Pulmonary artery endothelial cell (primary cell): ENCODE data around the gene CLIP1. TPM values are rescaled to one million over a fixed set of nuclear protein-coding genes. Genes with fewer than 3 reads are reported as not detected.
A peak's percentile ranks its signal among the peaks of the same experiment; 100 is the strongest.
"Not testable (repeated sequence)": the region's sequence is repeated elsewhere in the genome, so short reads cannot be mapped to it uniquely, and the experiment has no call there.

Source experiments
- DNase-seq: peaks from one replicate; pipeline ENCODE4 v3.0.0-alpha.2; 2011; ENCODE audit warnings: low read depth, low spot score
- total RNA-seq: library from RNA; depleted of rRNA; stranded (reverse); fragments of >200 nt; gene quantifications from 2 replicates; pipeline ENCODE4 v1.2.3, GENCODE V29; 2014

CLIP1 gene
- total RNA-seq, 1 donor from 2014 or later = 47.4 TPM

DNA sequence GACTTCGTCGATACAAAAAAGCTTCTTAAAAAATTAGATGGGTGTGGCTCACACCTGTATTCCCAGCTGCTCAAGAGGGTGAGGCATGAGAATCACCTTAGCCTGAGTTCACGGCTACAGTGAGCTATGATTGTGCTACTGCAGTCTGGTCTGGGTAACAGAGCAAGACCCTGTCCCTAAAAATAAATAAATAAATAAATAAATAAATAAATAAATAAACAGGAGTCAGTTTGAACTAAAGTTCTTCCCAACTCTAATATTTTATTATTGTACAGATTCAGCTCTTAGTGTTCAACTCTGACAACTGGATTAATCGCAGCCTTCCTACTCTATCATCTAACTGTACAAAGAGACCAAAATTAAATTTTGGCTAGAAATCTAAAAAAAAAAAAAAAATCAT, 12.7 kb upstream of the CLIP1 start:
- no peak for DNase-seq

DNA sequence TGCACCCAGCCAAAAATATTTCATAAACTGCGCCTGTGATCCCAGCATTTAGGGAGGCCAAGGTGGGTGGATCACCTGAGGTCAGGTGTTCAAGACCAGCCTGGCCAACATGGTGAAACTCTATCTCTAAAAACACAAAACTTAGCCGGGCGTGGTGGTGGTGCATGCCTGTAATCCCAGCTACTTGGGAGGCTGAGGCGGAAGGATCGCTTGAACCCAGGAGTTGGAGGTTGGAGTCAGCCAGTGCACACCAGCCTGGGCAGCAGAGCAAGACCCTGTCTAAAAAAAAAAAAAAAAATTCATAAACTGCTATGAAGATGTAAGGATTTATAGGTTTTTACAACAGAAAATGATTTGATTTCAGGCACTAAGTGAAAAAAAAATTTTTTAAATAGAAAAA, 6.6 kb upstream of the CLIP1 start:
- DNase-seq = not testable (repeated sequence)

DNA sequence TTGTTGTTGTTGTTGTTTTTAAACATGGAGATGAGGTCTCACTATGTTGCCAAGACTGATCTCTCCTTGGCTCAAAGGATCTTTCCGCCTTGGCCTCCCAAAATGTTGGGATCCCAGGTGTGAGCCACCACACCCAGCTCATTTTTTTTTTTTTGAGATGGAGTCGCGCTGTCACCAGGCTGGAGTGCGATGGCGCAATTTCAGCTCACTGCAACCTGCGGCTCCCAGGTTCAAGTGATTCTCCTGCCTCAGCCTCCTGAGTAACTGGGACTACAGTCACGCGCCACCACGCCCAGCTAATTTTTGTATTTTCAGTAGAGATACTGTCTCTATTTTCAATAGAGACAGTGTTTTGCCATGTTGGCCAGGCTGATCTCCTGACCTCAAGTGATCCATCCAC, 4.9 kb upstream of the CLIP1 start:
- no peak for DNase-seq

DNA sequence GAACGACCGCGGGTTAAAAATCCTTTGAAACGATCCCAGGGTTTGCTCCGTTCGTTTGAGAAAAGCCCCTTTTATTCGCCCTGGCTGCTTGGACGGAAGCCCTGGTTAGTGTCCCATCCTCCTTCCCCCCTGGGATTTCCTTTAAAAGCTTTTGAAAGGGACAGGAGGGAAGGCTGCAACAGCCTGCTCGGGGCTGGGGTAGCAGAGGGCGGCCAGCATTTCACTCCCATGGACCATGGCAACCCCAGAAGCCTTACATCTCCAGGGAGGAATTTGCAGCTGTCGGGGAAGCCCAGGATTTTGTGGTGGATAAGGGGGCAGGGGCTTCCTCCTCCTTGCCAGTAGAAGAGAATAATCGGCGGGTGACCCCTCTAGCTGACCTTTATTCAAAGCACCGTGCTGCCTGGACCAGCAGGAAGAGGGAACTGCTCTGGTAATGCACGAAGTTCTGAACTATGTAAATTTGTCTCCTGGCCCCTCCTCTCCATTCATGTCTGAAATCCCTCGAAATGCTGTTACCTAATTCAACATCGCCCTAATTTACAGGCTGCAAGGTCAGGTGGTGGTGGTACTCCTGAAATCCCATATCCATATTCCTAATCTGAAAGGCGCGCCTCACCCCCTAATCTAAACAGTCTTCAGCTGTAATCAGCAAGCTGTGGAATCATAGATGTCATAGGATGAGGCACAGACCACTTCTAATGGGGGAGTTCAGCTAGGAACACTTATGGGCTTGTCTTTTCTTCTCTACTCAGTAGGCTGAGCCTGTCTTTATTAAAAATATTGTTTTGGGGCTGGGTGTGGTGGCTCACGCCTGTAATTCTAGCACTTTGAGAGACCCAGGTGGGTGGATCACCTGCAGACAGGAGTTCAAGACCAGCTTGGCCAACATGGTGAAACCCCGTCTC, 1.0 kb upstream of the CLIP1 start:
- DNase-seq = peak; percentile 83

DNA sequence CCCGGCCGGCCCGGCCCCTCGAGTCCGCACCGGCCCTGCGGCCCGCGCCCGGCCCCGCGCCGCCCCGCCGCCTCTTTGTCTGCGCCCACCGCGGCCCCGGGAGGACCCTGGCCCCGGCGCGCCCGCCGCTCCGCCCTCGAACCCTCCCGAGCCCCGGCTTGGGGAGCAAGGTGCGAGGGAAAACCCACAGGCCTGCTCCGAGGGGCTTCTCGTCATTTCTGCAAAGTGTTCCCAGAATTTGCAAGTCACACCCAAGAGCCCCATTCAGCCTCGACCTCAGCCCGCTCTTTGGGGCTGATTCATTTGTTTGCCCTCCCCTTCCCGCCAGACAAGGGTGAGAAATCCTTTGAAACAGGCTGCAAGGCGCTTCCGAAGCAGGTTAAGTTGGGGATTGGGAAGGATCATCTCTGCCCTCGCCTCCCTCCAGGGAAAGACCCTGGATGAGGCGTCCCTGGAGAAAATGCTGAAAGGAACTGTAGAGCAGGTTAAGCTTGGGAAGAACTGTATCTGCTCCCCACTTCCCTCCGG, 325 bp upstream of the CLIP1 start:
- no peak for DNase-seq

DNA sequence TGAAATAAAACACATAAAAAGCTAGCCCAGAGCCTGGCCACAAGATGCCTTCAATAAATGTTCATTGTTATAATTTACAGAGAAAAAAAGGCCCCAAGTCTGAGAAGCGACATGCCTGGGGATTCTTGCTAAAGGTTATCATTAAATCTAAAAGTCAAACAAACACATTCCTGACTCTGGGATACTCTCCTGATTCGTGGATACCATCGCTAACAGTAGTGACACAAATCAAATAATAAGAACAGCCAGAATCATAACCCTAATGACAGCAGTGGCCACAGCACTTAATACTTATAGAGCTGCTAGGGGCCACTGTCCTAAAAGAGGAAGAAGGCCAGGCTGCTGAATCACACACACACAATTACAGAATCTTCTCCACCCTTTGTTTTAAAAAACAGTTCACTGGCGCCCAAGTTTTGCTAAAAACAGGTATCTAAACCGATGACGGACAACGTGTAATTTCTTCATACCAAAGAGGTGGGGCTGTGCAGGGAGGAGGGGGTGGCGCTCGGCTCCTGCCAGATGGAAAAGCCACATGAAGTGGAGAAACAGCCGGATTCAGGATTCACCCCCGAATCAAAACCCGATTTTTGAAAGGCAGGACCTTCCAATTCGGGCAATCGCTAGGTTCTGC, 1.2 kb downstream of the CLIP1 start:
- DNase-seq = no peak

DNA sequence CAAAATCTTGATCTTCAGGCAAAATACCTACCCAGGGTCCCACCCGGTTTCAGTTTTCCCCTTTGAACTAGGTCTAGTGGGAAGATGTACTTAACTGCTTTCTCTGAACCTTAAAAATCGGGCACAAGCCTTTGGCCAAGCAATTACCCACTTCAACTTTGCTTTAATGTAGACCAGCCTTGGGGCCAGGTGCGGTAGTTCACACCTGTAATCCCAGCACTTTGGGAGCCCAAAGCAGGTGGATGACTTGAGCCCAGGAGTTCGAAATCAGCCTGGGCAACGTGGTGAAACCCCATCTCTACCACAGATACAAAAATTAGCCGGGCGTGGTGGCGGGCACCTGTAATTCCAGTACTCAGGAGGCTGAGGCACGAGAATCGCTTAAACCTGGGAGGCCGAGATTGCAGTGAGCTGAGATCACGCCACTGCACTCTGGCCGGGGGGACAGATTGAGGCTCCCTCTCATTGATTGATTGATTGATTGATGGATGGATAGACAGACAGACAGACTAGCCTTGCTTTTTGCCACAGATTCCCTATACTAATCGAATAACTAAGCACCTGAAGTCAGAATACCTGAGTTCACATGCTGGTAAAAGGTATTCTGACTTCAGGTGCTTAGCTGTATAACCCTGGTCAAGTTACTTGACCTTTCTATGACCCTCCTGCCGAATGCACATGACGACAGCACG, 1.9 kb downstream of the CLIP1 start:
- DNase-seq = no peak

DNA sequence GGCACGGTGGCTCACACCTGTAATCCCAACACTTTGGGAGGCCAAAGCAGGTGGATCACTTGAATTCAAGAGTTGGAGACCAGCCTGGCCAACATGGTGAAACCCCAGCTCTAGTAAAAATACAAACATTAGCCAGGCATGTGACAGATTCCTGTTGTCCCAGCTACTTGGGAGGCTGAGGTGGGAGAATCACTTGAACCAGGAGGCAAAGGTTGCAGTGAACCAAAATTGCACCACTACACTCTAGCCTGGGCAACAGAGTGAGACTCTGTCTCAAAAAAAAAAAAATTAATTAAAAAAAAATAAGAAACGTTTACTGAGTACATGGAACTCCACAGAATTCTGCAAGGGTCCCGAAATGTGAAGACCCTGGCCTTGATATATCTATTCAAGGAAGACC, 3.4 kb downstream of the CLIP1 start:
- DNase-seq = not testable (repeated sequence)

DNA sequence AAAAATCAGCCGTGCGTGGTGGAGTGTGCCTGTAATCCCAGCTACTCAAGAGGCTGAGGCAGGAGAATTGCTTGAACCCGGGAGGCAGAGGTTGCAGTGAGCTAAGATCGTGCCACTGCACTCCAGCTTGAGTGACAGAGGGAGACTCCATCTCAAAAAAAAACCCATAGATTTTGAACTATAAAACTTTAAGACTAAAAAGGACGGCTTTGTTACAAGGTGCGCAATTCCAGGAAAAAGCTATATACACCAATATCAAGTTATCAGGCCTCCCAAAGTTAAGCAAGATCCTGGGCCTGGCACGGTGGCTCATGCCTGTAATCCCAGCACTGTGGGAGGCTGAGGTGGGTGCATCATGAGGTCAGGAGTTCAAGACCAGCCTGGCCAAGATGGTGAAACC, 6.8 kb downstream of the CLIP1 start:
- DNase-seq = not testable (repeated sequence)

DNA sequence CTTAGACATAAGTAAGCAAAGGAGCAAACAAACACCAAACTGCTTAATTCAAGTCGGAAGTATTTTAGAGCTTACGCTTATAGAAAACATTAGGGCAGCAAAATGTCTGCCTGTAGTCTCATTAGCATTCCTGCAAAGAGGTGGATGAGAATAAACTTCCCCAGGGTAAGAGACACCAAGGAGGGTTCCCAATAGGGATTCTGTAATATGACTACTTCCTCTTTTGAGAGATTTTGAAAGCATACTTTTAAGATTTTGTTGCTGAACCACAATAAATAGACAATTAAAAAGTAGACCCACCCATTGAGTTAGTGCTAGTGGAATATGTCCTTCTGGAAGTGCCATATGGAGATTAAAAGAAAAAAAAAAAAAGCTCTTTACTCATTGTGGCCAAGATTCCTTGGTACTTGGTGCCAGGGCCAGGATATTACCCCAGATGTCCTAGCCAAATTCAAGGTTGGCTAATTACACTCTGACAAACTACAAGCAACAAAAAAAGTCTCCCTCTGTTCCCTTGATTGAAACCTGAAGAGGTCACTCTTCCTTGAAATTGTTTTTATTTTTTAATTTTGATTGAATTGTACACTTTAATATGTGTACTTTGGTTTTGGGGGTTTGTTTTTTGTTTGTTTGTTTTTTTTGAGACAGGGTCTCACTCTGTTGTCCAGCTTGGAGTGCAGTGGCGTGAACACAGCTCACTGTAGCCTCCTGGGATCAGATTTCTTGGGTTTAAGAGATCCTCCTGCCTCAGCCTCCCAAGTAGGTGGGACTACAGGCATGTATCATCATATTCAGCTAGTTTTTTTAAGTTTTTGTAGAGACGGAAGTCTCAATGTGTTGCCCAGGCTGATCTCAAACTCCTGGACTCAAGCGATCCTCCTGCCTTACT, 8.7 kb downstream of the CLIP1 start:
- no peak for DNase-seq

DNA sequence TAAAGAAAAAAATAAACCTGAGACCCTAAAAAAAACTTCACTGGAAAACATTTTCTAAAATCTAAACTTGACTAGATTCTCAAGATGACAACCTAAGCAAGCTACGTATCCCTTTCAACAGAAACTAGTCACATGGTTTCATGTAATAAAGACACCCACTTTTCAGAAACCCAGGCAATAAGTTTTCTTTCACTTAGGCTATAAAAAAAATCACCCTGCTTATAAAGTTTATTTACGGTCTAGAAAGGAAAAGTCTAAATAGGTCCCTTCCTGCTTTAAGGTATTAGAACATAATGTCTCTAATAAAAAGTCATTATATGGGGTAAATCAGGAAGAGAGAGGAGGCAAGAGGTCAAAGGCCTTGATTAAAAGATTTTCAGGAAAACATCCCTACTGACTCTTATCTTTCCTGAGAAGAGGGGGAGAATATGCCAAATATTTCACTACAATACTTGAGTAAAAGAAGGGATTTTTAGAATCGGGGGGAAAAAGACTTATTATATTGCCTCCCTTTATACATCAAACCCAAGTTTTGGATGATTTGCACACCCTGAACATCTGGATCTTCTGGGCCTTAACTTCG, 9.5 kb downstream of the CLIP1 start:
- no peak for DNase-seq

DNA sequence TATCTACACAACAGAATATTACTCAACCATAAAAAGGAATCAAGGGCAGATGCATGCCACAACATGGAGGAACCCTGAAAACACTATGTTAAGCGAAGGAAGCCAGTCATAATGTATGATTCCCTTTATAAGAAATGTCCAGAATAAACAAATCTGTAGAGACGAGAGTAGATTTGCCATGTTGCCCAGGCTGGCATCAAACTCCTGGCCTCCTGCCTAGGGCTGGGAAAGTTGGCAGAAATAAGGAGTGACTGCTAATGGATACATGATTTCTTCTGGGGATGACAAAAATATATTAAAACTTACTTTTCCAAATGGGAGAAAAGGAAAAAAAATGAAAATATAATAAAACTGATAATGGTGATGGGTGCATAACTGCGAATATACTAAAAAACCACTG, 10.9 kb downstream of the CLIP1 start:
- no peak for DNase-seq

DNA sequence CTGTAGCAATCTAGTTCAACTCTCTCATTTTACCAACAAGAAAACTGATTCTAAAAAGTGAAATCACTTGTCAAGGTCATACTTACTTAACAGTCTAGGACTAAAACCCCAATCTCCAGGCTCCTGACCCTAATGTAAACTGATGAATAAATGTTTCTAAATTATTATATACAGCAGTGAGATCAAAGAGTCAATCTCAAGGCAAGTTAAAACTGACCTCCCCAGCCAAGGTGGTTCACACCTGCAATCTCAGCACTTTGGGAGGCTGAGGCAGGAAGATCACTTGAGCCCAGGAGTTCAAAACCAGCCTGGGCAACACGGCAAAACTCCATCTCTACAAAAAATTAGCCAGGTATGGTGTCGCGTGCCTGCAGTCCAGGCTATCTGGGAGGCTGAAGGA, 15.3 kb downstream of the CLIP1 start:
- no peak for DNase-seq

DNA sequence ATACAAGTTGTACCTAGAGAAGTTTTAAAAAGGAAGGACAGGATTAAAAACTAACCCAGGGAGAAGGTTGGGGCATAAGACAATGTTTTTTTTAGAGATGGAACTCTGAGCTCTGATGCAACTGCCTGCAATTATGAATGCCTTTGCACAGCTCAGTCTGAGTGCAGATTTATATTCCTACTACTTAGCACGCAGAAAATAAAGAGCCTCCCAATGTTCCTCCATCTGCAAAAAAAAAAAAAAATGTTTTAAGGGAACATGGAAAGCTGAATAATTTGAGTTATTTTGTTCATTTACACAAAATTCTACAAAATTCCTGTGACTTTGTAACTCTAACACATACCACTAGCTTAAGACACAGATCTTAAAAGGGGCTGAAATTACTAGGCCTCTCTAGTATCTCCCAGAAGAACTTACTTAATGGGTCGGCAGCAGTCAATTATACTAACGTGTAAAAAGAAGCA, 15.7 kb downstream of the CLIP1 start:
- DNase-seq = no peak

DNA sequence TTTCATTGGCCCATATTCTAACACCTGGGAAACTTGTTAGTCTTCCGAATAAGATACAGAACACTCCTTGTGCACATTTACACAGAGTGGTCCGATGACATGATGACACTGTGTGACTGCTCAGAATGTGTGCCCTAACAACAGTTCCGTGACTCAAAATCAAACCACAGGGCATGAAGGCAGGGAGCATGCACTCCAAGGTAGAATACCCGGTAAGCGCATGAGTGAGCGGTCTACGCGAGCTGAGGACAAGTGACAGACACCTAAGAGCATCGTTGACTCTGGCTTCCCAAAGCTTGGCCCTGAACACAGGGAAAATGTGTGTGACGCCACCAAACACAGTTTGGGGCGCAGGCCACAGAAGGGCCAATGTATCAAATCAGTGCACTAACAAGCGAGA, 18.6 kb downstream of the CLIP1 start:
- DNase-seq = no peak

DNA sequence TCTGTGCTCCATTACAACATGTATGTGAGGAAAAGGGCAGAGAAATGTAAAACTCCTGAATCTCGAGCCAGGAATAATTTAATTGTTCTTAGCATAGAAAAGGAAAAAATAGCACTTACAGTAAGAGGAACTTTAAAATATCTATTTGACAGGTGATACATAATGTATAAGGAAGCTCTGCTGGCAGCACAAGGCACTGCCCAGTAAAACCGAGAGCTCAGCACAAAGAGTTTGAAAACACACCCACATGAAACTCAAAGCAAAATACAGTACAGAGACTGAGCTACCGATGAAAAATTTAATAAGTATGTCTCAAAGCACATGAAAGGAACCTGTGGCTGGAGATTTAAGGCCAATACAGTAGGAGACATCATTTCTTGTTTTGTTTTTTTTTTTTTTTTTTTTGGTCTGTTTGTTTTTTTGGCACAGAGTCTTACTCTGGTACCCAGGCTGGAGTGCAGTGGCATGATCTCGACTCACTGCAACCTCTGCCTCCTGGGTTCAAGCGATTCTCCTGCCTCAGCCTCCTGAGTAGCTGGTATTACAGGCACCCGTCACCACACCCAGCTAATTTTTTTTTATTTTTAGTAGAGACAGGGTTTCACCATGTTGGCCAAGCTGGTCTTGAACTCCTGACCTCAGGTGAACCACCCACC, 19.2 kb downstream of the CLIP1 start:
- no peak for DNase-seq

DNA sequence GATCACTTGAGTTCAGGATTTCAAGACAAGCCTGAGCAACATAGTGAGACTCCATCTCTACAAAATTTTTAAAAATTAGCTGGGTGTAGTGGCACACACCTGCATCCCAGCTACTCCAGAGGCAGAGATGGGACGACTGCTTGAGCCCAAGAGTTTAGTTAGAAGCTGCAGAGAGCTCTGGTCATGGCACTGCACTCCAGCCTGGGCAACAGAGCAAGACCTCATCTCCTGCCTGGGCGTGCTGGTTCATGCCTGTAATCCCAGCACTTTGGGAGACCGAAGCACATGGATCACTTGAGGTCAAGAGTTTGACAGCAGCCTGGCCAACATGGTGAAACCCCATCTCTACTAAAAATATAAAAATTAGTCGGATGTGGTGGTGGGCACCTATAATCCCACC, 20.2 kb downstream of the CLIP1 start:
- DNase-seq = no peak

DNA sequence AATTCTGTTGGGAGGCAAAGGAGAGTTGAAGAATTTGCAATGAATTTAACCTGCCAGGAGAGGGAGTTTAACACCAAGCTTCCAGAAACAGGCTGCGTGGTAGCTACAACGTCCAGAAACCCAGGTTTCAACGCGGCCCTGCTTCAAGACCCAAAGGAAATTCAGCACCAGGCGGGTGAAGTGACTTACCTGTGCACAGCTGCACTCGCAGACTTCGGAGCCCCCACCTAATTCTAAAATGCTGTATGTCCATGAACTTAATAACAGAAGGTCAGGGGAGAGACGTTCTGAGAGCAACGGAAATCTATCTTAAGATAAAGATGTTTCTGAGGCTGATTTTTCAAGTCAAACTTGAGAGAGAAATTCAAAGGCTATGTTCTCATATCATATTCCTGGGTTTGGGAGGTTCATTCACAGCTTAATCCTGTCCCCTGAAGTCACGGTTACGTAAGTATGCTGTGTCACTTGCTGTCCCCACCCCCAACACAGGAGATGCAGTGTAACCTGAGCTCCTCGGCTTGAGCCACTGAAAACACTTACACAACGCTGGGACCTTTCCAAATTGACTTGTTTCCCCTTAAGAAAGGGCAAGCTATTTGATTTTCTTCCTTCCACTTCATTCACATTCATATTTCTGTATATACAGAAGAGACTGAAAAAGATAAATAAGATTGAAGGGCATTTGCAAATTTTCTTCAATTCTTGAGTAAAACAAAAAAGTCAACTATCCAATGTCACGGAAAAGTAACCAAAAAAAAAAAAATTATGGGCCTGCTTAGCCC, 22.7 kb downstream of the CLIP1 start:
- peak; percentile 69 for DNase-seq

DNA sequence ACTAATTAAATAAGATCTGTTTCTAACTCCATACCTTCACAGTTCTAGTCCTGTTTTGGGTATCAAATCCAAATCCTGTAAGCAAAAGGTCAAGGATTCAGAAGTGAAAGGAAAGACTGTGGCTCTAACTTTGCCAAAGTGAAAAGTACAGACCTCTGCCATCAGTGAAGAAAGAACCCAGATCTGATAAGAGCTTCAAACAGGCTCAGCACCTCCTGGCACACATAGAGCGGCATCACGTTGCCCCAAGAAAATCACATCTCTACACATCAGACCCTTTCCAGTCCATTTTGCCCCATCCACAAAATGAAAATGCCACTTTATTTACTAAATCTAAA, 23.2 kb downstream of the CLIP1 start:
- DNase-seq = no peak
